Mesenchymal stem cell (in vitro differentiated cells and primary cell): ENCODE results near the gene MAP9.

Experiments used
- DNase-seq: peaks from one replicate; pipeline ENCODE4 v3.0.0-alpha.2; 2013
- H2AFZ ChIP-seq: one replicate; pipeline ENCODE4 v1.6.1; 2013; ENCODE audit warnings: low read depth, mild to moderate bottlenecking, control low read depth, inconsistent platforms, low read length, moderate library complexity
- H2AK5ac ChIP-seq: 2 replicates; pipeline ENCODE4 v1.6.1; 2013; ENCODE audit warnings: low read length, moderate library complexity, mild to moderate bottlenecking, inconsistent platforms; ENCODE audit not compliant: severe bottlenecking
- H2BK120ac ChIP-seq: one replicate; pipeline ENCODE4 v1.6.1; 2013; ENCODE audit warnings: low read depth, mild to moderate bottlenecking, inconsistent platforms, low read length, moderate library complexity
- H2BK12ac ChIP-seq, 2 experiments: one replicate each; pipeline ENCODE4 v1.6.1; 2013; ENCODE audit warnings: inconsistent platforms in 2 of 2, low read length in 2 of 2, mild to moderate bottlenecking in 2 of 2, moderate library complexity in 2 of 2, control low read depth in 1 of 2
- H2BK15ac ChIP-seq: one replicate; pipeline ENCODE4 v1.6.1; 2013; ENCODE audit warnings: mild to moderate bottlenecking, low read depth, inconsistent platforms; ENCODE audit not compliant: poor library complexity, severe bottlenecking
- H2BK5ac ChIP-seq: 2 replicates; pipeline ENCODE4 v1.6.1; 2013; ENCODE audit warnings: low read depth, mild to moderate bottlenecking, low read length, control low read depth, inconsistent platforms; ENCODE audit not compliant: poor library complexity, severe bottlenecking
- H3K14ac ChIP-seq, 2 experiments: one replicate each; pipeline ENCODE4 v1.6.1; 2013; ENCODE audit warnings: inconsistent platforms in 2 of 2, low read length in 2 of 2, control low read depth in 1 of 2, mild to moderate bottlenecking in 1 of 2, moderate library complexity in 1 of 2
- H3K18ac ChIP-seq, 2 experiments: one replicate each; pipeline ENCODE4 v1.6.1; 2013; ENCODE audit warnings: inconsistent platforms in 2 of 2, low read length in 2 of 2, control low read depth in 1 of 2, low read depth in 1 of 2, mild to moderate bottlenecking in 1 of 2
- H3K23ac ChIP-seq, 2 experiments: one replicate each; pipeline ENCODE4 v1.6.1; 2013; ENCODE audit warnings: inconsistent platforms in 2 of 2, low read length in 2 of 2, mild to moderate bottlenecking in 2 of 2, moderate library complexity in 2 of 2, control low read depth in 1 of 2
- H3K27ac ChIP-seq: 2 replicates; pipeline ENCODE4 v1.5.1; 2013; ENCODE audit warnings: mild to moderate bottlenecking, moderate library complexity, low read length, control low read depth, inconsistent platforms; ENCODE audit not compliant: poor library complexity, severe bottlenecking
- H3K27me3 ChIP-seq, 2 experiments: 2 replicates each; pipeline versions ENCODE4 v1.6.1 to v1.7.0; 2013; ENCODE audit warnings: low read length in 2 of 2, mild to moderate bottlenecking in 2 of 2, moderate library complexity in 2 of 2, control low read depth in 1 of 2, inconsistent platforms in 1 of 2; ENCODE audit not compliant: control insufficient read depth in 1 of 2, insufficient read depth in 1 of 2
- H3K36me3 ChIP-seq, 2 experiments: 2 replicates each; pipeline versions ENCODE4 v1.6.1 to v1.7.0; 2013; ENCODE audit warnings: low read length in 2 of 2, control low read depth in 1 of 2, inconsistent platforms in 1 of 2, low read depth in 1 of 2, mild to moderate bottlenecking in 1 of 2; ENCODE audit not compliant: insufficient read depth in 2 of 2, control insufficient read depth in 1 of 2
- H3K4ac ChIP-seq, 2 experiments: one replicate each; pipeline ENCODE4 v1.6.1; 2013; ENCODE audit warnings: inconsistent platforms in 2 of 2, low read length in 2 of 2, mild to moderate bottlenecking in 2 of 2, moderate library complexity in 2 of 2, control low read depth in 1 of 2, low read depth in 1 of 2
- H3K4me1 ChIP-seq: 2 replicates; pipeline ENCODE4 v1.6.1; 2013; ENCODE audit warnings: low read depth, low read length, control low read depth; ENCODE audit not compliant: control insufficient read depth, insufficient read depth
- H3K4me2 ChIP-seq: 2 replicates; pipeline ENCODE4 v1.6.1; 2013; ENCODE audit warnings: low read length, mild to moderate bottlenecking, inconsistent platforms; ENCODE audit not compliant: poor library complexity, severe bottlenecking
- H3K4me3 ChIP-seq, 2 experiments: 2 replicates each; pipeline versions ENCODE4 v1.5.1 to v1.7.0; 2013; ENCODE audit warnings: low read length in 2 of 2, mild to moderate bottlenecking in 2 of 2, control low read depth in 1 of 2, low read depth in 1 of 2; ENCODE audit not compliant: insufficient read depth in 1 of 2
- H3K79me1 ChIP-seq: replicated peaks from 2 replicates; pipeline ENCODE4 v1.6.1; 2013; ENCODE audit warnings: mild to moderate bottlenecking, control low read depth, low read length, inconsistent platforms; ENCODE audit not compliant: poor library complexity, severe bottlenecking
- H3K9ac ChIP-seq: 2 replicates; pipeline ENCODE4 v1.7.0; 2013; ENCODE audit warnings: mild to moderate bottlenecking, low read length, moderate library complexity
- H3K9me3 ChIP-seq: 2 replicates; pipeline ENCODE4 v1.7.0; 2013; ENCODE audit warnings: mild to moderate bottlenecking, low read length; ENCODE audit not compliant: control insufficient read depth
- H4K8ac ChIP-seq: one replicate; pipeline ENCODE4 v1.6.1; 2013; ENCODE audit warnings: inconsistent platforms, mild to moderate bottlenecking, low read length, moderate library complexity
- H4K91ac ChIP-seq: one replicate; pipeline ENCODE4 v1.6.1; 2013; ENCODE audit warnings: mild to moderate bottlenecking, low read length, inconsistent platforms
- WGBS: methylation state at CpG from one replicate; pipeline ENCODE4 v1.1.7; 2013; ENCODE audit warnings: mixed read lengths; 5-methylcytosine and 5-hydroxymethylcytosine counted together

Gene MAP9

GRCh38 chr4:155339588-155339987 lies 37.2 kb downstream of the MAP9 start:
- 76% methylated on average over 6 of the region's 6 CpGs for WGBS
- DNase-seq: no peak

GRCh38 chr4:155338196-155338595 lies 38.6 kb downstream of the MAP9 start:
- Histone ChIP-seq H3K27me3 (no peaks in the 10 kb centered on the region), H2BK5ac (no peak overlapping the region), H3K27ac (no peak overlapping the region), H3K4me3 (no peak overlapping the region), H3K4ac (no peak overlapping the region), H3K23ac (no peak overlapping the region), H3K79me1 (no peaks in the 10 kb centered on the region), H2AFZ (no peak overlapping the region), H2AK5ac (no peak overlapping the region), H4K91ac (no peak overlapping the region), H3K4me2 (no peak overlapping the region), H3K9me3 (no peaks in the 10 kb centered on the region), H3K4me1 (no peaks in the 10 kb centered on the region), H2BK12ac (no peak overlapping the region), H4K8ac (no peak overlapping the region), H3K14ac (no peak overlapping the region), H2BK15ac (no peak overlapping the region), H3K36me3 (no peaks in the 10 kb centered on the region), H2BK120ac (no peak overlapping the region), H3K18ac (no peak overlapping the region), H3K9ac (no peak overlapping the region)
- WGBS: 92% methylated on average over 1 of the region's 1 CpG
- no peak for DNase-seq

More at GRCh38 chr4:155339588-155339987, 37.2 kb downstream of the MAP9 start:
- no peak overlapping the region for H4K91ac ChIP-seq
- no peak overlapping the region for H3K9ac ChIP-seq
- H2BK5ac ChIP-seq: no peak overlapping the region
- no peaks in the 10 kb centered on the region for H3K36me3 ChIP-seq
- no peak overlapping the region for H3K18ac ChIP-seq
- no peak overlapping the region for H2BK15ac ChIP-seq
- H3K4me2 ChIP-seq: no peak overlapping the region
- H3K4ac ChIP-seq: no peak overlapping the region
- no peak overlapping the region for H4K8ac ChIP-seq
- no peak overlapping the region for H2BK12ac ChIP-seq
- no peak overlapping the region for H2AK5ac ChIP-seq
- H3K23ac ChIP-seq: no peak overlapping the region
- H3K27ac ChIP-seq: no peak overlapping the region
- no peak overlapping the region for H2AFZ ChIP-seq
- H3K4me1 ChIP-seq: no peaks in the 10 kb centered on the region
- no peaks in the 10 kb centered on the region for H3K9me3 ChIP-seq
- H3K27me3 ChIP-seq: no peaks in the 10 kb centered on the region
- H2BK120ac ChIP-seq: no peak overlapping the region
- no peak overlapping the region for H3K4me3 ChIP-seq
- no peak overlapping the region for H3K14ac ChIP-seq
- H3K79me1 ChIP-seq: no peaks in the 10 kb centered on the region

GRCh38 chr4:155336242-155336641 lies 40.5 kb downstream of the MAP9 start:
- Histone ChIP-seq H3K27ac (no peak overlapping the region), H2BK12ac (no peak overlapping the region), H4K91ac (no peak overlapping the region), H2AK5ac (no peak overlapping the region), H3K9me3 (no peaks in the 10 kb centered on the region), H3K4me3 (no peak overlapping the region), H3K4me1 (no peaks in the 10 kb centered on the region), H3K9ac (no peak overlapping the region), H3K4ac (no peak overlapping the region), H3K23ac (no peak overlapping the region), H3K27me3 (no peaks in the 10 kb centered on the region), H3K4me2 (no peak overlapping the region), H3K79me1 (no peaks in the 10 kb centered on the region), H3K36me3 (no peaks in the 10 kb centered on the region), H4K8ac (no peak overlapping the region), H3K14ac (no peak overlapping the region), H2BK120ac (no peak overlapping the region), H2BK5ac (no peak overlapping the region), H2BK15ac (no peak overlapping the region), H2AFZ (no peak overlapping the region), H3K18ac (no peak overlapping the region)
- no peak for DNase-seq
- 93% methylated on average over 3 of the region's 3 CpGs for WGBS

- no peaks in the 10 kb centered on the region for H3K27me3 ChIP-seq
- H3K4me1 ChIP-seq: no peaks in the 10 kb centered on the region
- no peak overlapping the region for H2BK120ac ChIP-seq
- H3K4ac ChIP-seq: no peak overlapping the region
- no peak overlapping the region for H2AK5ac ChIP-seq
- H2BK15ac ChIP-seq: no peak overlapping the region
- no peak overlapping the region for H3K23ac ChIP-seq
- H3K9ac ChIP-seq: no peak overlapping the region
- DNase-seq: no peak
- H3K79me1 ChIP-seq: no peaks in the 10 kb centered on the region
- H3K18ac ChIP-seq: no peak overlapping the region
- no peak overlapping the region for H3K14ac ChIP-seq
- no peak overlapping the region for H2AFZ ChIP-seq
- no peak overlapping the region for H3K4me2 ChIP-seq
- H3K9me3 ChIP-seq: no peaks in the 10 kb centered on the region
- no peak overlapping the region for H3K27ac ChIP-seq
- H3K36me3 ChIP-seq: no peaks in the 10 kb centered on the region
- H3K4me3 ChIP-seq: no peak overlapping the region
- no peak overlapping the region for H4K91ac ChIP-seq
- H2BK5ac ChIP-seq: no peak overlapping the region
- no peak overlapping the region for H2BK12ac ChIP-seq
- H4K8ac ChIP-seq: no peak overlapping the region
These were observed 45.3 kb downstream of the MAP9 start for GRCh38 chr4:155331478-155331877.
